GM19395 (cell line): ENCODE data around the gene SCN2B.

Experiments used
- ATAC-seq: cut with Tn5 transposase; IDR thresholded peaks from one replicate; pipeline ENCODE4 v1.9.1; 2021; ENCODE audit warnings: mild to moderate bottlenecking, moderate library complexity; ENCODE audit not compliant: unreplicated experiment

The SCN2B gene

DNA sequence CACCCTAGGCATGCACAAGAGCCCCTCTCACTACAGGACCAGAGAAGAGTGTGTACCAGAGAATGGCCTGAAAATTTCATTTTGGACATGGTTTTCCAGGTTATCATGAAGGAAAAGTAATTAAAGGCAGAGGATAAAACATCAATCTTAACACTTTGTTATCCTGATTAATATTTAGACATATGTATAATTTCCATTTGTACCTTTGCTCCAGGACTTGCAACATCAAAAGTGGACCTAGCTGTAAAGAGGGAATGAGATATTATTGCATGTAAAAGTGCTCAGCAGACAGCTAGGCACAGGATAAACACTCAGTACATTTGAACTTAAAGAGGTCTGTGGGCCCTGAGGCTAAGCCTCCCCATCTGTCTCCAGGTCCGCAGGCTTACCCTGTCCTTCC is 21.8 kb downstream of the SCN2B start:
- ATAC-seq = no peak

DNA sequence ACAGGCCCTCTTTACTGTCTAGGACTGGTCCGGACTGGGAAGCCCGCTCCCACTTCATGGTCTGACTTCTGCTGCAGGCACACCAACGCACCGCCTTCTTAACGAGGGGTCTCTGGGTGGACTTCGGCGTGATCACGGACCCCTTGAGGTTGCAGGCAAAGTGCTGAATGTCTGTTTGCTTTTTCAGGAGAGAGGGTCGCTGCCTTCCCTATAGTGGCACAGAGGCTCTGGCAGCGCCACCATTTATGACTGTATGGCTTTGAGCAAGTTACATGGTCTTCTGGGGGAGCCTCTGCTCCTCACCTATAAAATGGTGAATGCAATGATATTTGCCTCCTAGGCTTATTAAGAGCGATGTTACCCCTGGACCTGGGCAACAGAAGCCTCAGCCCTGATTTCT is 22.5 kb downstream of the SCN2B start:
- ATAC-seq = no peak

DNA sequence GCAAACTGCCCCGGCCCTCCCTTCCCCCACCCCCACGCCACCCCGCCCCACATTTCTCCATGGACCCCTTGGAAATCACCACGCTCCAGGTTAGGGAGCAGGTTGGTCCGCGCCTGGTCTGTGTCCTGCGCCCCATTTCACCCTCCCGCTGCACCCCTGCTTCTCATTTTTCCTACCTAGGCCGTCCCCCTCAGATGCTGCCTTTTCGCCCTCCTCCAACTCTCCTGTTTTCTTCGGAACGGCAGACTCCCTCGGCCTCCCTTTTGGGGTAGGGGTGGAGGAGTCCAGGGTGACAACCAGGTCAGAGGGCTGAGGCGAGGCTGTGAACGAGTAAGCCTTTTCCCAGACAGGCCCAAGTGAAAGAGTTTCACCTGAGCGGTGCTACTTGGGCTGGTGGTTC is 22.9 kb downstream of the SCN2B start:
- ATAC-seq = no peak

DNA sequence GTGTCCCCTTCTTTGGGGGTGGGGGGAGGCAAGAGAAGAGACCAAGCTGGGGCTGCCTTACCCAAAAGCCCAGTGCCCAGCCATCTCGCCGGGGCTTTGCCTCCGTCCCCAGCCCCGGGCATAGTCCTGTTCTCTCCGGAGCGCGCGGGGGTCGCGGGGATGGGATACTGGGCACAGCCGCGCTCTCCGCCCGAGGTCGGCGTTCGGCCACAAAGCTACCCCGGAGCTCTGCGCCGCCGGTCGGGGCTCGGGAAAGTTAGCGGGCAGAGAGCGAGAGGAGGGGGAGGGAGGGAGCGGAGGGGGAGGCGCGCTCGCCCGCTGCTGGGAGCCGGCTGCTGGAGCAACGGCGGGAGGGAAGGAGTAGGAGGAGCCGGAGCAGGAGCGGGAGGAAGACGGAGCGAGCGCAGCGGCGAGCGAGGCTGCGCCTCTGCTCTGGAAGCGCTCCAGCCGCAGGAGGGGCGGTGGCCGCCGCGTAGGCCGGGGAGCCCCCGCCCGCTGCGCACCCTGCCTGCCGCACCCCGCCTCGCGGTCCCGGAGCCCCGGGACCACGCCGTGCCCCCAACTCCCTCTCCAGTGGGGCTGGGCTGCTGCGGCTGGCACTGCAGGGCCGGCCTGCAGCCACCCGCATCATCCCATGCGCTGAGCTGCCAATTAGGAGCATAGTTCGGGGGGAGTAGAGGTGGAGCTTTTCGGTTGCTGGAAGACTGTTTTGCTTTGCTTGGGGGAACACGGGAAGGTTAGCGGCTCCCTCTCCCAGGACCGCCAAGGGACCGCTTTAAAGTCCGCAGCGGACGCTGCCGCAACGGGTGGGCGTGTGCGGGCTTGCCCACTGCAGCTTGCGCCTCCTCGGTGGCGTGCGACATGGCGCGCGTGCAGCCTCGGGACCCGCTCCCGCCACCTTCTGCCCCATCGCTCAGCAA is 23.6 kb downstream of the SCN2B start, which contains the start of gene SCN4B:
Gene SCN4B (minus strand): TSS at position 272 of the 920 bp plus-strand sequence. CDS start 150 bp downstream, at position 122.
- ATAC-seq = no peak

DNA sequence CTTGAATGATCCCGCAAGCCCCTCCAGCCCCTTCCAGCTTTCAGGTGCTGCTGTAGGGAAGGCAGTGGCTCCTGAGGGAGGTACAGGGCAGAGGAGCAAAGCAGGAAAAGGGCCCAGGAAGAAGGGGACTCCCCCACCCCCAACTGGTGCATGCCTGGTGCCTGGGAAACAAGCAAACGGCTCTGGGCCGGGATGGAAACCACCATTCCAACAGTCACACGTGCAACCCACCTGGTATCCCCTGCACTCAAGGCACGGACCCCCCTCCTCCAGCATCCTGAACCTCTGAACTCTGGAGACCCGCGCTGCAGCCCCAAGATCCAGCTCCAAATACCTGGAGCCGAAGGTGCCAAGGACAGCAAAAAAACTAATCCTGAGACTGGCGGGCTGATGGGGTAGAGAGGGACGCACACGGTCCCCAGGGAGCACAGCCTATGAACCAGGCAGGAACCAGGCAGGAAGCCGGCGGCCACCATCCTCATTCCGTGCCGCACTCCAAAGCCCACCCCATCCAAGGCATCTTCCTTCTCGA is 24.4 kb downstream of the SCN2B start:
- ATAC-seq = no peak

DNA sequence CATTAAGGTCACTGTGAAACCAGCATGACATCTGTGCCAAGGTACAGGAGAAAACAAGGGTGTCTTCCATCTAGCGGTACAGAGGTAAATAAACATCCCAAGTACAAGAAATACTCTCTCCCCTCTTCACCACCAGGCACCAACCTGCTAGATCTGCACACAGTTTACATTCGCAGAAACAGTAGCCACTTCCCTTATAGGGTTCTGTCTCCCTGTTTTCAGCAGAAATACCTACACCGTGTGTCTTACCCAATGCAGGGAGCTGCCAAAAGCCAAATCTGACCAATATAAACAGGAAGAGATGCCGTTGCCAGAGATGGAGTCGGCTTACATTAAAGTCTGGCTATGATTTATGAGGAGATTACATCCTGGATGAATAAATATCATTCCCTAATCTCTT is 25.0 kb downstream of the SCN2B start:
- ATAC-seq = no peak

DNA sequence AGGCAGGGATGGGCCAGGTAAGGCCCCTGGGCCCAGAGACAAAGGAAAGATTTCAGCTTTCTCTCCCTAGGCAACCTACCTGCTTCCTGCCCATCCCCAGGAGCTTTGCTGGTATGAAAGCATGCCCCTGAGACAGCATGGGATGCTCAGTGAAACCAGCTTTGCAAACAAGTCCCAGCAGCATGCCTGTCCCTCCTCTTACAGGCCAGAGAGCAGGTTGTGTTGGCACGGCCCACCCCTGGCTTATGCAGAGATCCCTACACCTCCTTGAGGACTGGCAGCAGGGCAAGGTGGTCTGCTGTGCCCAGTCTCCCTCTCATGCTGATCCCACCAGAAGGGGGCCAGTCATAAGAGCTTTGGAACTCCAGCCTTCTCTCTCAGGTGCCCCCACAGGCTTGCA is 26.9 kb downstream of the SCN2B start:
- ATAC-seq = no peak

DNA sequence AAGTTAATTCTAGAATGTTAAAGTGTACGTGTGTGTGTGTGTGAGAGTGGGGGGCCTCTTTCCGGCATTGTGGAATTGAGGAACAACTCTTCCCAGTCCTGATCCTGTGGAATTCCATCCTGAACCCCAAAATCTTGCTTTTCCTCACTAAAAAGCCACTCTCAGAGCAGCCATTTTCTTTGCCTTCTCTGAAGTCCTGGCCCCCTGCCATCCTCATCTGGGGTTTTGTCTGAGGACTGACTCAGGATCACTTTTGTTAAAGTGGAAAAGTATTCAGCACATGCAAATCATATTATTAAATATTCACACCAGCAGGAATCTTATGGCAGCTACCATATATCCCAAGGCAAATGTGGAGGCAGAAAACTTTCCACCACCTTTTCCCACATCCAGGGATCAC is 27.6 kb downstream of the SCN2B start:
- ATAC-seq = no peak

DNA sequence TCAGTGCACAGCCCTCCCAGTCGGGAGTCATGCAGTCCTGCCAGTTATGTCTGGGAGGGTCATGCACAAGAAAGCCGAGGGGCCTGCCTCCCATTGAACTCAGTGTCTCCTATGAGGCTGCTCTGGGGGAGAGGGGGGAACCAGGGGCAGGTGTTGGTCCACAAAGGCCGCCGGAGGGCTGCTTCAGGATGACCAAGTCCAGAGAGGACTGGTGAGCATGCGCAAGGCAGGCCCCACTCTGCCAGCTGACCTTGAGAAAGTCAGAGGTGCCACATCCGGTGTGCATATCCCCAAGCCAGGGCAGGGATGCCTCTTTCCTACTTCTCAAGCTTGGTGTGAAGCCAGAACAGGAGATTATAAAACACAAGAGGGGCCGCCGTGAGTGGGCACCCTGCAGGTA is 28.2 kb downstream of the SCN2B start:
- ATAC-seq = no peak

DNA sequence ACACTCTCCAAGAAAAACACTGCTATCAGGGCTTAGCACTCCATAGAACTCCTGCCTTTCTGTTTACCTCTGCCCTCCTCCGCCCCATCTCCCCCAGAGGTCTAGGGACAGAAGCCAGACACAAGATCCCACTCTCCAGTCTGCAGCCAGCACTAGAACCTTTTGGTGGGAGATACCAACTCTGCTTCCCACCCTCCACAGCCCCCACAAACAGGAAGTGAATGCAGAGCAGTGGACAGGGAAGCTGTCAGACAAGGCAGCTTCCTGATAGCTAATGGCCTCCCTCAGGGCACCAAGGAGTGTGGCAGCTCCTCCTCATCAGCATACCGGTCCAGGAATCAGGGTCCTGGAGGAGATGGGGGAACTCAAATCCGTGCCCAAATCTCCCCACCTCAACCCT is 28.9 kb downstream of the SCN2B start:
- ATAC-seq = no peak

DNA sequence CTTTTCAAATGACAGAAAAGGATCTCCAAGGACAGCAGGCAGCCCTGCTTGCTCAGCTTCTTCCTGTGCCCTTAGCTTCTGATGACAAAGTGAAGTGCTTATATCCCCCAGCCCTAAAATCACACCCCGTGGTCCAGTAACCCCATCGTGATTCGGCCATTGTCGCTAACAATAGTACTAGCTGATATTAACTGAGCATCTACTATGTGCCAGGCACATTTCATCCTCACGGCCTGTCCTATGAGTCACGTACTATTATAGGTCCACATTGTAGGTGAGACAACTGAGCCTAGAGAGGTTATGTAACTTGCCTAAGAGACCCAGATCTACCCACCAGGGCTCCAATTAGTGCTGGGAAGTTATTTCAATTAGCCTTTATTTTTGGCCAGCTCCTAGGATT is 29.9 kb downstream of the SCN2B start:
- no peak for ATAC-seq

DNA sequence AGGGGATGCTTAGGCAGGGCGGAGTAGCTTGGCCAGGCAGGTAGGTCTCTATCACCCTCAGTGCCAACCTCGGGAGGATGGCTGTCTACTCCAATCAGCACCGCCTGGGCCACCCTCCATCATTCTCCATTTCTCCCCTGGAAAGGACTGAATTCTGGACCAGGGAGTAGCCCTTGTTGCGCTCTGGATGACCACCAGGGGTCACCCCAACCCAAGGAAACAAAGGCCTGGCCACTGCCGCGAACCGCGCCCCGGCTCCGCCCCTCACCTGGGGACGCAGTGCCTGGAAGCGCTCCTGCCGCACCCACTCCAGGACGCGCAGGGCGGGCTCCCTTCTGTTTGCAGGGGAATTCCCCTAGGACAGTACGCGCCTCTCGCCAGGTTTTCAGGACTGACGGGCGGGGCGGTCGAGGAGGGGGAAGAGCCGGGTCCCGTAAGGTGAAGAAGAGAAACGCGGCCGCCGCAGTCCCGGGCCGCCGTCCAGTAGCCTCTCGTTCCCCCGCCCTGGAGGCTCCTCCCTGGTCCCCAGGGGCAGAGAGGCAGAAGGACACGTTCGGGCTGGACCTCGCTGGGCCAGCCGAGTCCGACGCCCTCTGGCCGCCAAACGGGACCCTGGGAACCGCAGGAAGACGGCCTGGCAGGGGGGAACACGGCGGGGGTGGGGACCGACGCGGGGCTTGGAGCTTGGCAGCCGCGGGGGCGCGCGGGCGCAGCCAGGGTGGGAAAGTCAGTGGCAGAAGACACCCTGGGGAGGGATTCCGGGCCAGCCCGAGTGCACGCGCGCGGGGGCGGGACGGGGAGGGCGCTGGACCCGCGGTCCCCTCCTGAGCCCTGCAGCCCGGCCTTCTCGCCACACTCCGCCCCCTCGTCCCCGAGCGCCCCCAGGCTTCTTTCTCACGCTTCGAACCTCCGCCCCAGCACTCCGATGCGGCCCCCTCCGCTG is 30.9 kb downstream of the SCN2B start:
- peak; percentile 92 for ATAC-seq

DNA sequence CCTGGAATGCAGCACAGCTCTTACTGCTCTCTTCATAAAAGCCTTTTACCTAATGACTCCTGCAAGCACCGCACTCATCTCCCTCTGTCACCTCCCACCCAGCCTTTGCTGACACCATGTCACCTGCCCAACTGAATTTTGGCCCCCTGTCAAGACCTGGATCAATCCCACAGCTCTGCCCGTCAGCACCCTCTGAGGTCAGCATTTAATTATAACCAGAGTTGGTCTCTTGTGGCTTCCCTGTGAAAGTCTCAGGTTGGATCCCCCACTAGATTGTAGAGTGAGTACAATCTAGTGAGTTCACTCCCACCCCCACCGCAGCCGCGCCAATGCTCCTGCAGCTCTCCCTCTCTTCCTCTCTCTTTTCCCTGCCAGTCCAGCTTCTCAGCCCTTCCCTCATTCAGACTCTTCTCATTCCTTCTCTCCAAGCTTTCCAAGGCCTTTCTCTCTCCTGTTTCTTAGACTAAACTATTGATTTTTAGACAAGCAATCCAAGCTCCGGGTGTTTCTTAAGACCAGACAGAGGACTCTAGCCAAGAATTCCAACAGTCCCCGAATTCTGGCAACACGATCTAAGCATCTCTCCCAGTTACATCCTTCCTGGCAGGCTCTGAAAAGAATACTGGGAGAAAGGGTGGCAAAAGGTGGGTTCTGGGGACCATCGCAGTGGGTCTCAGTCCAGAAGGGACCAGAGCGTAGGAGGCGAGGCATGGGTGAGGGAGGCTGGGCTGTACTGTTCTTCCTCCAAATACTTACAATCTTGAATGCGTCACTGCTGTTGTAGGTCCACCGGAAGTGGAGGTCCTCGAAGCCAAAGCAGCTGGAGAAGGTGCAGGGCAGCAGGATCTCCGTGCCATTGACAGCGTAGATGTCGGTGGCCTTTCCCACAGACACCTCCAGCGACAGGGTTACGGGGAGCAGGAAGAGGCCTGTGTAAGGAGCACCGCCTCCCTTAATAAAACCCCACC is 31.9 kb downstream of the SCN2B start:
- ATAC-seq = no peak

DNA sequence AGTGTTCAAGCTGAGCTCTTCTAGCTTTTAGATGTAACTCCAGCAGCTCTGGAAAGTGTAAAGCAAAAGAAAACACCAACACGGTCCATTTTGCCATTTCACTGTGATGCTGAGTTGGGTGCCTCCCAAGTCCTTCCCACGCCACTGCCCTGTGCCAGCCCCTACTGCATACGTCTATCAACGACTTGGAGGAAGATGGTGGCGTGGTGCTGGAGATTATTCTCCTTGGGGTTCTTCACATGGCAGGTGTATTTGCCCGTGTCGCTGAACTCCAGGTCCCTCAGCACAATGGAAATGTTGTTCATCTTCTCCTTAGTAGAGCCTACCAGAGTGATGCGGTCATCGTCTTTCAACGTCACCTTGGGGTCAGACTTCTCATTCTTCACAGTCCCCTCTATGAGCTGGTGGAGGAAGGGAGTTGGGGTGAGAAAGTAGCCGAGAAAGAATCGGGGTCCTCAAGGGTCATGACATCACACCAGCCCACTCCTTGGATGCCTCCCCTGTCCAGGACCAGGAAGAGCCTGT is 32.7 kb downstream of the SCN2B start:
- no peak for ATAC-seq

DNA sequence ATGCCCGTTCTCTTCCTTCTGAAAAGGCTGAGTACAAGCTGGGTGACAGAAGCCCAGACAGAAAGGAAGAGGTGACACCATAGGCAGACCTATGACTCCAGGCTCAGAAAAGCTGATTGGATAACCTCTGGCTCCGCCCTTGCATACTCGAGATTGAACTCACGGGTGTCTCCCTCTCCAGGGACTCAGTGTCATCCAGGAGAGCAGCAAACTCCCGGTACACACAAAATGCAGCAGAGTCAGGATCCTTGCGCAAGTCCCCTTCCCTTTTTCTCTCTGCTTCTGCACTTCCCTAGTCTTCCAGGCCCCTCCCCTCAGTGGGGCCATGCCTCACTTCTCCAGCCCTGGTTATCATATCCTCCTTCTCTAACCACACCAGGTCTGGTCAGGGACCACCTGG is 33.6 kb downstream of the SCN2B start:
- no peak for ATAC-seq

DNA sequence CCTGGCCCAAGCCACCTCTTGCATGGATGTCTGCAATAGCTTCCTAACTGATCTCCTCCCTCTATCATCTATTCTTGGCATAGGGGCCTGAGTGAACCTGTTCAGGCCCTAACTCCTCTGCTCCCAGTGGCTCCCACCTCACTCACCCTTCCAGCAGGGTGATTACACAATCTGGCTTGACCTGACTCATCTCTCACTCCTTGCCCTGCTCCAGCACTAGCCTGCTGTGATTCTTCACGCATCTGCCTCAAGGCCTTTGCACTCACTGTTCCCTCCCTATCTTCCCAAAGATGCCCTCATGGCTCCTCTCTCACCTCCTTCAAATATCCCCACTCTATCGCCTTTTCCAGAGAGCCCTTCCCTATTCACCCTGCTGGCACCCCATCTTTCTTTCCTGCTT is 34.4 kb downstream of the SCN2B start:
- ATAC-seq = no peak

DNA sequence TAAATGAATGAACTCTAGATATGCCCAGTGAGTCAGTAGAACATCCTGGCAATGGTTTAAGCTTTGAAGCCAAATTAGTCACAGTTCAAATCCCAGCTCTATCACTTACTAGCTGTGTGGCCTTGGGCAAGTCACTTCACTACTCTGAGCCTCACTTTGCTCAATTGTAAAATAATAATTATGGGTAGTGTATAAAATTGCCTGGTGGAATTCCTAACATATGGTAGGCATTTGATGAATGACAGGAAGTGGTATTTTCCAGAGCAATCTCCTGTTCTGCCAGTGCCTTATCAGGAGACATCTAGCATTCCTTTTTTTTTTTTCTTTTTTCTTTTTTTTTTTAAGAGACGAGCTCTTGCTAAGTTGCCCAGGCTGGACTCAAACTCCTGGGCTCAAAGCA is 36.9 kb downstream of the SCN2B start:
- no peak for ATAC-seq

DNA sequence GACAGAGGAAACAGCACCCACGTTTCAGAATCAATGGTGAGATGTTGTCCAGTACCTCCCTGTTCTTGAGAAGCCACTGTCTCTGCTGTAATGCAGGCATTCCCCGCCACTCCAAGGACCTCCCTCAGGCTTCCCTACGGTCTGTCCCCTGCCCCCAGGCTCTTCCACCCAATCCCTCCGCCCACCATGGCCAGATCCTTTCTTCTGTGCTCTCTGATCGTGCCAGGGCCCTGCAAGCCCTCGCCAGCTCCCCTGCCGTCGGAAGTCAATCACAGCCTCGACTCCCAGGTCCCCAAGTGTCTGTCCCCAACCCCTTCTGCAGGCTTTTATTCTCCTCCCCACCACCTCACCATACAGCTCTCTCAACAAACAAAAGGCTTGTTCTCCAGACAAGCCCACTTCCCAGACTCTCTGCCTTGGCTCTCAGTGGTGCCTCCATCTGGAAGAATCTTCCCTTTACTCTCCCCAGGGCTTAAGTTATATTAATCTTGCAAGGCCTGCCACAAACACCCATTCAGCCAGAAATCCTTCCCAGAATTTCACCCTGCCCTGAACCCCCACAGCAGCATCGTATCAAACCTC is 37.5 kb downstream of the SCN2B start:
- ATAC-seq = no peak

DNA sequence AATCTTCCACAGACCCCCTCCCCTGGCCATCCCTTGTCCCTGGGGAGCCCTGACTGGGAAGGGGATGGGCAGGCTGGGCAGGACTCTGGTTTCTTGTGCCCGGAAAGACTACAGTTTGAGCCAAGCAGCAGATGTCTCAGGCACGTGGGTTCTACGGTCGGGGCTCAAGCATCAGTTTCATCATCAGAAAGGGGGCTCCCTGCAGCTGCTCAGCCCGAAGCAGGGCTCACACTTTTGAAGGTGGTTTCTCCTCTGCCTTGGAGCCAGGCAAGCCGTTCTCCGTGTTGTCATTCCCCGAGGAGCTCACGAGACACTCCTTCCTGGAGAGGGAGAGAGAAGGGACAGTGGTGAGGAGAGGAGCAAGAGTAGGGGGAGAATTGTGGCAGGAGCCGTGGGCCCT is 39.6 kb downstream of the SCN2B start:
- ATAC-seq = no peak

DNA sequence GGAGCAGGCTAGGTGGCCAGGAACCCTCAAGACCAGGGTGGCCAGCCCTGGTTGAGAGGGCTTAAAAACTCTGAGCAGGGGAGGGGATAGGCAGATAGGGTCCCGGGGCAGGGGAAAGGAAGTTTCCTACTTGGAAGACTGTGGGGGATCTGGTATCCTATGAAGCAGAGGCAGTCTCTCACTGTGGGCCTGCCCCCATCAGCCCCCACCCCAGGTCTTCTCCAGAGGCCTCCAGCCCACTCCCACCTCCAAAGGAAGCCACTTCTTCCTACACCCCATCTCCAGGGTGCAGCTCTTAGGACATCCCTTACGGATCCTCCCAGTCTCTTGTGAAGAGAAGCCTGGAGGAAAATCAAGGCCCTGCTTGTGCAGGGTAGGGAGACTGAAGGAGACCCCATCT is 40.1 kb downstream of the SCN2B start:
- ATAC-seq = no peak
